T follicular helper cell (primary cell): Measurements from ENCODE around the gene MFGE8.
"Not testable (repeated sequence)": the region's sequence is repeated elsewhere in the genome, so short reads cannot be mapped to it uniquely, and the experiment has no call there.

ENCODE experiments used
- DNase-seq: peaks from one replicate; pipeline ENCODE4 v3.0.0-alpha.2; 2020; ENCODE audit warnings: low read depth
- total RNA-seq, 2 experiments: gene quantifications; one replicate each; lab custom pipeline; 2026; lab: John Stamatoyannopoulos, UW

MFGE8 gene
- 0.70 to 21.1 reads per million in 2 experiments for total RNA-seq

GRCh38 chr15:88913017-88913849 lies at the start of gene MFGE8:
Gene MFGE8, minus strand, starts transcription at chr15:88913379. Its CDS starts 60 bp downstream, at chr15:88913319.
- DNase-seq: peak; percentile 55

- DNase-seq: no peak
These were observed 46.3 kb upstream of the MFGE8 start for GRCh38 chr15:88959445-88959844.

- DNase-seq: no peak
These were observed 43.7 kb upstream of the MFGE8 start for GRCh38 chr15:88956906-88957305.

- DNase-seq: no peak
These were observed 43.1 kb upstream of the MFGE8 start for GRCh38 chr15:88956263-88956662.

GRCh38 chr15:88954431-88955277 lies 41.5 kb upstream of the MFGE8 start:
- DNase-seq: no peak

GRCh38 chr15:88950600-88951160 lies 37.5 kb upstream of the MFGE8 start:
- DNase-seq: no peak

- DNase-seq: no peak
These were observed 36.7 kb upstream of the MFGE8 start for GRCh38 chr15:88949734-88950400.

- no peak for DNase-seq
These were observed 27.0 kb upstream of the MFGE8 start for GRCh38 chr15:88940110-88940675.

- DNase-seq: no peak
These were observed 26.3 kb upstream of the MFGE8 start for GRCh38 chr15:88939486-88939806.

GRCh38 chr15:88938802-88939485 lies 25.8 kb upstream of the MFGE8 start:
- no peak for DNase-seq

GRCh38 chr15:88934449-88934848 lies 21.3 kb upstream of the MFGE8 start:
- DNase-seq: not testable (repeated sequence)

- no peak for DNase-seq
These were observed 19.7 kb upstream of the MFGE8 start for GRCh38 chr15:88932875-88933330.

GRCh38 chr15:88932271-88932874 lies 19.2 kb upstream of the MFGE8 start:
- DNase-seq: no peak

- no peak for DNase-seq
These were observed 17.4 kb upstream of the MFGE8 start for GRCh38 chr15:88930579-88930978.

- DNase-seq: not testable (repeated sequence)
These were observed 16.3 kb upstream of the MFGE8 start for GRCh38 chr15:88929358-88930098.

GRCh38 chr15:88928192-88928591 lies 15.0 kb upstream of the MFGE8 start:
- DNase-seq: not testable (repeated sequence)

- not testable (repeated sequence) for DNase-seq
These were observed 12.5 kb upstream of the MFGE8 start for GRCh38 chr15:88925648-88926047.

GRCh38 chr15:88920892-88921435 lies 7.8 kb upstream of the MFGE8 start:
- DNase-seq: not testable (repeated sequence)

GRCh38 chr15:88920186-88920891 lies 7.2 kb upstream of the MFGE8 start:
- no peak for DNase-seq
